ENCODE data around the gene NLRP6. TPM values are rescaled to one million over a fixed set of nuclear protein-coding genes. Genes with fewer than 3 reads are reported as not detected.
"Not testable (repeated sequence)": the region's sequence is repeated elsewhere in the genome, so short reads cannot be mapped to it uniquely, and the experiment has no call there.

Gene NLRP6
- total RNA-seq, 1 experiment from 2014 or later: not detected

DNA sequence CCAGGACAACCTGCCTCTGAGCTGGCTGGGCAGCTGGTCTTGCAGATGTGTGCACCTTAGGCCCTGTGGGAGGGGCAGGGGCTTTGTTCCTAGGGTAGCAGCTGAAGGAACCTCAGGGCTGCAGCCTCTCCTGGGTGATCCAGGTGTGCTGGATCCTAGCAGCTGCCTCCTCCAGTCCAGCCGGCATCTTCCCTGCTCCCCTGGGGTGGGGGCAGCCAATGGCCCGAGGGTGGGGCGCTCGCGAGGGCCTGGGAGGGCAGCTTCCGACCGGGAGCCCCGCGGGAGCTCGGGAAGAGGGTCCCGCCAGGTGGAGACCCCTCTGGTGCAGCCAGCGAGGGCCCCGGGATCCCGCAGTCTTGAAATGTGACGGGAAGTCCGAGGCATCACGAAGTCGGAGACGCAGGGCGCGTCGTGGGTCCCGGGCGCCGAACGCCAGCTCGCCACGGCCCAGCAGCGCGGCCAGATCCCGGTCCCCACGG lies 37.3 kb downstream of the NLRP6 start:
- in situ Hi-C loops (cut with HindIII; ENCODE audit: low sequenced_read_pairs): no loop called here
- DNase-seq (ENCODE audit: low spot score): no peak

- in situ Hi-C loops (cut with HindIII; ENCODE audit: low sequenced_read_pairs): no loop called here
- no peak for DNase-seq (ENCODE audit: low spot score)
Measured at GRCh38 chr11:316031-316701, 38.0 kb downstream of the NLRP6 start.

DNA sequence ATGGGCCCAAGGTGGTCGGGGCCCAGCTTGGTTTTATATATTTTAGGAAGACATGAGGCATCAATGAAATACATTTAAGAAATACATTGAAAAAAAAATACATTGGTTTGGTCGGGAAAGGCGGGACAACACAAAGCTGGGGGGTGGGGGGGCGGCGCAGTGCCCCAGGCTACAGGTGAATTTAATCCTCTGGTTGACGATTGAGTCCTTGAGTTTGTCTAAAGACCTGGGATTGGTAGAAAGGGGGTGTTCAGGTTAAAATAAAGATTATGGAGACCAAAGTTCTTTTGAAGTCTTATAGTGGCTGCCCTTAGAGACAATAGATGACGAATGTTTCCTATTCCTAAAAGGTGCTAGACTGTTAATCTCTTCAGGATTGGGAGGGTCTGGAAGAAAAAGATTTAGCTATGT lies 38.7 kb downstream of the NLRP6 start:
- no peak for DNase-seq (ENCODE audit: low spot score)
- in situ Hi-C loops (cut with HindIII; ENCODE audit: low sequenced_read_pairs): no loop called here

- in situ Hi-C loops (cut with HindIII; ENCODE audit: low sequenced_read_pairs); DNase-seq (ENCODE audit: low spot score): not testable (repeated sequence)
Measured at GRCh38 chr11:317668-318404, 39.6 kb downstream of the NLRP6 start.

DNA sequence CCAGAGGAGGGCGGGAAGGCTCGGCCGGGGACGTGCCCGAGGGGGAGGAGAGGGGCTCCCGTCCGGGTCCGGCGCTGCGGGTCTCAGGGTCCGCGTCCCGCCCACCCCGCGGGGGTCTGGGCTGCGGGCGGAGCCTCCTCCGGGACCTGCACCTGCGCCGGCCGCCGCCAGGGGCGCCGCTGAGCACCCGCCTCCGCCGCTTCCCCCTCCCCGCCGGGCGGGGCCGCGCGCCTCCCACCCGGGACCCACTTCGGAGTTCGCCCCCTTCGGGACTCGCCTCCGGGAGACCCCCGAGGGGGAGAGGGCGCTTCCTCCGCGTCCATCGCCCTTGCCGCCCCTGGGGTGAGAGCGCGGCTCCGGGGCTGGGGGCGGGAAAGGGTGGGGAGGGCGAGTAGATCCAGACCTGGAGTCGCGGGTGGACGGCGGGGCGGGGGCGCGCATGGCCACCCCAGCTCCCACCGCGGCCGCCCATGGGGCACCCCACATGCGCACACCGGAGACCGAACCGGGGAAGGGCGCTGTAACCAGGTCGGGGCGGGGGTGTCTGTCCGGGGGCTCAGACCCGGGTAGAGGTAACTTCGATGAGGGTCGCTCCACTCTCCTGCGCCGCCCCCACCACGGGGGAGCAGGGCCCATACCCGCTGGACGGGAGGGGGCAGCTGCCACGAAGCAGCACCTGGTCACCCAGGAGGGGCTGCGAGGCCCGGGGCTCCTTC lies 40.4 kb downstream of the NLRP6 start:
- DNase-seq (ENCODE audit: low spot score); in situ Hi-C loops (cut with HindIII; ENCODE audit: low sequenced_read_pairs): not testable (repeated sequence)

- DNase-seq (ENCODE audit: low spot score); in situ Hi-C loops (cut with HindIII; ENCODE audit: low sequenced_read_pairs): not testable (repeated sequence)
Measured at GRCh38 chr11:319121-319887, 41.1 kb downstream of the NLRP6 start.

GRCh38 chr11:319888-320273 lies 41.7 kb downstream of the NLRP6 start:
- DNase-seq (ENCODE audit: low spot score); in situ Hi-C loops (cut with HindIII; ENCODE audit: low sequenced_read_pairs): not testable (repeated sequence)

DNA sequence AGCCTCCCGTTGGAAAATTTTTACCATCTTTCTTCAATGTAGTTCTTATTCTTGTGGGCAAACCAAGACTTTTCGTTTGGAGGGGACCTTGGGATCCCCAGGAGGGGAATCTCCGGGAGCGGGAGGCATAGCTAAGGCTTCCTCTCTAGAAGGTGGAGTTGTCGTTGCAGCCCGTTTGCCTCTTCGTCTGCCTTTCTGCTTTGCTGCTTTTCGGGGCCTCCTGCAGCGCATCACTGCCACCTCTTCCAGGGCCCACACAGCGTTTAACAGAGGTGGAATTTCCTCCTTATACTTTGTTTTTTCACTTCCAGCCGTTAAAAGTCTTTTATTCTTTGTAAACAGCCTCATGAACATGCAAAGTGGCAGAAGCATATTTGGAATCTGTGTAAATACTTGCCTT lies 45.9 kb downstream of the NLRP6 start:
- in situ Hi-C loops (cut with HindIII; ENCODE audit: low sequenced_read_pairs): no loop called here
- DNase-seq (ENCODE audit: low spot score): no peak

DNA sequence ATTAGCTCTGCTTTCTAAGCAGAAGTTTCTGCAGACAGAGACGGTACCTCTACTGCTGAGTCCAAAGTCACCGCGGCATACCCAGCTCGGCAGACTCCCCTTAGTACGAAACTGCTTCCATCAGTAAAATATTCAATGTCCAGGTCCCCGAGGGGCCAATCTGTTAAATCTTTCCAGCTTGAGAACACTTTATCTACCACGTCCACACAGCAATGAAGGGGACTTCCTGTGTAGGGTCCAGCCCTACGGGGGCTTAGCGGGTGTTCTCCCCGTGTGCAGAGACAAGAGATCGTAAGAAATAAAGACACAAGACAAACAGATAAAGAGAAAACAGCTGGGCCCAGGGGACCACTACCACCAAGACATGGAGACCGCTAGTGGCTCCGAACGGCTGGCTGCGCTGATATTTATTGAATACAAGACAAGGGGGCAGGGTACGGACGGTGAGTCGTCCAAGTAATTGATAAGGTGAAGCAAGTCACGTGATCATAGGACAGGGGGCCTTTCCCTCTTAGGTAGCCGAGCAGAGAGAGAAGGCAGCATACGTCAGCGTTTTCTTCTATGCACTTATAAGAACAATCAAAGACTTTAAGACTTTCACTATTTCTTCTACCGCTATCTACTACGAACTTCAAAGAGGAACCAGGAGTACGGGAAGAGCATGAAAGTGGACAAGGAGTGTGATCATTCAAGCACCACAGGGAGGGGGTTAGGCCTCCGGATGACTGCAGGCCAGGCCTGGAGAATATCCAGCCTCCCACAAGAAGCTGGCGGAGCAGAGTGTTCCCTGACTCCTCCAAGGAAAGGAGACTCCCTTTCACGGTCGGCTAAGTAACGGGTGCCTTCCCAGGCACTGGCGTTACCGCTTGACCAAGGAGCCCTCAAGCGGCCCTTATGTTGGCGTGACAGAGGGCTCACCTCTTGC lies 46.6 kb downstream of the NLRP6 start:
- in situ Hi-C loops (cut with HindIII; ENCODE audit: low sequenced_read_pairs); DNase-seq (ENCODE audit: low spot score): not testable (repeated sequence)

DNA sequence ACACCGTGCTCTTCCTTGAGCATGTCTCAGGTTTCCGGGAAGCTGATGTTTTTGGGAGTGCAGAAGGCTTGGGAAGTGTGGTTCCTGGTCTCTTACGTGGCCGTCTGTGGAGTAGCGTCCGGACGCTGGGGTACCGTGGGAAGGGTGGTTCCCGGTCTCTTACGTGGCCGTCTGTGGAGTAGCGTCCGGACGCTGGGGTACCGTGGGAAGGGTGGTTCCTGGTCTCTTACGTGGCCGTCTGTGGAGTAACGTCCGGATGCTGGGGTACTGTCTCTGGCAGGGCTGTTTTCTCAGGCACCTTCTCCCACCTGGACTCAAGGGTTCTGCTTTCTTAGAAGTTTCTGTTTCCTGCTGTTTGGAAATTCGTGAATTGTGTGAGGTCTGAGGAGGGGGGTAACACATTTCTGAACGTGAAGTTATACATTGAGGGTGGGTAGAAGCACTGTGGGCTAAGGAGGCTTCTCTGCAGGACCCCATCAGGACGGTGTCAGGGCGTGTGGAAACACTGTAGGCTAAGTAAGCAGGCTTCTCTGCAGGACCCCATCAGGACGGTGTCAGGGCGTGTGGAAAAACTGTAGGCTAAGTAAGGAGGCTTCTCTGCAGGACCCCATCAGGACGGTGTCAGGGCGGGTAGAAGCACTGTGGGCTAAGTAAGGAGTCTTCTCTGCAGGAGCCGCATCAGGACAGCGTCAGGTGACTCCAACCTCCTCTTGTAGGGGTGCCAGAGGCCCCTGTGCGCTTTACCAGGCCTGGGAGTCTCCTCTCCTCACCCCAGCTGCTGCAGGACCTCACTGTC lies 47.8 kb downstream of the NLRP6 start:
- no peak for DNase-seq (ENCODE audit: low spot score)
- in situ Hi-C loops (cut with HindIII; ENCODE audit: low sequenced_read_pairs): no loop called here

DNA sequence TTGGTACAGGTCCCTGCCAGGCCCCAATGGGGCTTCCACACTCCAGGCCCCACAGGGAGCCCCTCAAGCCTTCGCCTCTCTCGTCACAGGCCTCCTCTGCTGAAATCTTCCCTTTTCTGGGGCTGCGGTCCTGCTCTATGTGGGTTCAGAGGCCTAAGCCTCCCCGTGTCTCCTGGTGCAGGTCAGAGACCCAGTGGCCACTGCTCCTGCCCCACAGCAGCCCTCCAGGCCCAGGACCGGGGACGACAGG lies 48.3 kb downstream of the NLRP6 start:
- DNase-seq (ENCODE audit: low spot score): no peak
- in situ Hi-C loops (cut with HindIII; ENCODE audit: low sequenced_read_pairs): no loop called here

DNA sequence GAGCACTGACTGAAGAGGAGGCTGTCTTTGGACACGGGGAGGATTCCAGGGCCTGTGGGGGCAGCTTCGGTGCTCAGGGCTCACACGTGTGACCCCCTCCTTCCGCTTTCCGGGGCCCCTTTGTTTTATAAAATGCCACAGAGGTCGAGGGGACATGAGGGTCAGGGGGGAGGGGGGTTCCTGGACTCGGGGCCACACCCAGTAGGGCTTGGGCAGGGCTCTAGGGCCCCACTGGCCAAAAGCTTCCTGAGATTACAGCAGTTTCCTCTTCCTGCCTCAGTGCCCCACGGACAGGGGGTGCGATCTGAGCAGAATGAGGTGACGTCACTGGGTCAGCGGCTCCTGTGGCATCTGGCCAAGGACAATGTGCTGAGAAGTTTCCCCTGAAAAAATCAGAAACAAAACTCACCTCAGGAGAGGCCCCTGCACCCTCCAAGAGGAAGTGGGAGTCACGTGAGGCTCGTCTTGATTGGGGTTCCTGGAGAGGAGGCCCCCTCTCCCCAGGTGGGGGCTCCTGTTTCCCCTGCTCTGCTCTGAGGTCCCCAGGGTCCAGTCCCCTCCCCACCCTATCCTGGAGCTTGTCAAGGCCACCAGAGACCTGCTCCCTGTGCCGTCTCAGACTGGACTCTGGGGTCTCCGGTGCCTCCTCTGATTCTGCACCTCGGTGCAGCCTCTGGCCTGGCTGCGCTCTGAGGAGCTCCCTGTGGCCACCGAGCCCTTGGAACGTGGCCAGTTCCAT lies 48.8 kb downstream of the NLRP6 start:
- no peak for DNase-seq (ENCODE audit: low spot score)
- in situ Hi-C loops (cut with HindIII; ENCODE audit: low sequenced_read_pairs): no loop called here

DNA sequence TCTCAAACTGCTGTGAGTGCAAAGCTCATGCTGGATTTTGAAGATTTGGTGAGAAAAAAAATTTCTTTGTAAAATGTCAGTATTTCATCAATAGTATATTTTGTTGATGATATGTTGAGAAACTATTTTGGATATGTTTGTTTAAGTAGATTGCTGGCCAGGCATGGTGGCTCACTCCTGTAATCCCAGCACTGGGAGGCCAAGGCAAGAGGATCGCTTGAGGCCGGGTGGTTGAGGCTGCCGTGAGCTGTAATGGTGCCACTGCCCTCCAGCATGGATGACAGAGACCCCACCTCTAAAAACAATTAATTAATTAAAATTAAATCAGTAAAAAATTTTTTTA lies 49.3 kb downstream of the NLRP6 start:
- in situ Hi-C loops (cut with HindIII; ENCODE audit: low sequenced_read_pairs): no loop called here
- DNase-seq (ENCODE audit: low spot score): no peak

GRCh38 chr11:328012-328411 lies 49.8 kb downstream of the NLRP6 start:
- in situ Hi-C loops (cut with HindIII; ENCODE audit: low sequenced_read_pairs): no loop called here
- no peak for DNase-seq (ENCODE audit: low spot score)

DNA sequence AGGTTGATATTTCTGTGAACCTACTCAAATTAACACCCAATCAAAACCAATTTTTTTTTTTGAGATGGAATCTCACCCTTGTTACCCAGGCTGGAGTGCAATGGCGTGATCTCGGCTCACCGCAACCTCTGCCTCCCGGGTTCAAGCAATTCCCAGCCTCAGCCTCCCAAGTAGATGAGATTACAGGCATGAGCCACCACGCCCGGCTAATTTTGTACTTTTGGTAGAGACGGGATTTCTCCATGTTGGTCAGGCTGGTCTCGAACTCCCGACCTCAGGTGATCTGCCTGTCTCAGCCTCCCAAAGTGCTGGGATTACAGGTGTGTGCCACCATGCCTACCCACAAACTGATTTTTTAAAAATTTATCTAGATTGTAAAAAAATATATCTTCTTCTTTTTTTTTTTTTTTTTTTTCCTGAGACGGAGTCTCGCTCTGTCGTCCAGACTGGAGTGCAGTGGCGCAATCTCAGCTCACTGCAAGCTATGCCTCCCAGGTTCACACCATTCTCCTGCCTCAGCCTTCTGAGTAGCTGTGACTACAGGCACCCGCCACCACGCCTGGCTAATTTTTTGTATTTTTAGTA lies 50.4 kb downstream of the NLRP6 start:
- in situ Hi-C loops (cut with HindIII; ENCODE audit: low sequenced_read_pairs); DNase-seq (ENCODE audit: low spot score): not testable (repeated sequence)

DNA sequence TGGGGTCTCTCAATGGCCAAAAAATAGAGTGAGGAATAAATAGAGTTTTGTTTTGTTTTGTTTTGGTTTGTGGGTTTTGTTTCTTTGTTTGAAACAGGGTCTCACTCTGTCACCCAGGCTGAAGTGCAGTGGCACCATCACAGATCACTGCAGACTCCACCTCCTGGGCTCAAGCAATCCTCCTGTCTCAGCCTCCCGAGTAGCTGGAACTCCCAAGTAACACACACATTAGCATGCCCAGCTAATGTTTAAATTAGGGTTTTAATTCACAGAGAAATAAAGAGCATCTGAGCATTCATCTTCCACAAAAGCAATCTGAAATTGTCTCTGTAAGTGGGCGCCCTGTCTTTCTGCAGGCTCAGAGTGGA lies 51.7 kb downstream of the NLRP6 start:
- in situ Hi-C loops (cut with HindIII; ENCODE audit: low sequenced_read_pairs): no loop called here
- no peak for DNase-seq (ENCODE audit: low spot score)

DNA sequence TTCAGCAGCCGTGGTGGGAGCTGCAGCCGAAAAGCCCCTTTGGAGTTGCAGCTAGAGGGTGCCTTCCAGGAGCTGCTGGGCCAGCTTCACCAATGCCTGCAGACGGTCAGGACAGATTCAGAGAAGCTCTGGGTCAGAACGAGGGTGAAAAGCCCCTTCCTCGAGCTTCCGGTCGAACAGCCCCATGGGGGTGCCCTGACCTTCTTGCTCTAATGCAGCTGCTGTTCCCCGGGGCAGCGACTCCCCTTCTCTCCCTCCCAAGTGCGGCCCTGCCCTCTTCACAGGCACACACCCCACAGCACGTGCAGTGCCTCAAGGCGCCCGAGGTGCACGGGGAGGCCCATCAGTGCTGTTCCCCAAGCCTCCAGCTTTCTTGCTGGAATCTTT lies 52.1 kb downstream of the NLRP6 start:
- in situ Hi-C loops (cut with HindIII; ENCODE audit: low sequenced_read_pairs): no loop called here
- DNase-seq (ENCODE audit: low spot score): no peak

Measured in G401 (cell line).